ENCODE measurements around the gene ATP8A2. TPM values are rescaled to one million over a fixed set of nuclear protein-coding genes. Genes with fewer than 3 reads are reported as not detected.
"Not testable (repeated sequence)": the region's sequence is repeated elsewhere in the genome, so short reads cannot be mapped to it uniquely, and the experiment has no call there.

The ATP8A2 gene
- polyA plus RNA-seq, 6 donors from 2014 or later: 0.03 TPM; not detected in 5

DNA sequence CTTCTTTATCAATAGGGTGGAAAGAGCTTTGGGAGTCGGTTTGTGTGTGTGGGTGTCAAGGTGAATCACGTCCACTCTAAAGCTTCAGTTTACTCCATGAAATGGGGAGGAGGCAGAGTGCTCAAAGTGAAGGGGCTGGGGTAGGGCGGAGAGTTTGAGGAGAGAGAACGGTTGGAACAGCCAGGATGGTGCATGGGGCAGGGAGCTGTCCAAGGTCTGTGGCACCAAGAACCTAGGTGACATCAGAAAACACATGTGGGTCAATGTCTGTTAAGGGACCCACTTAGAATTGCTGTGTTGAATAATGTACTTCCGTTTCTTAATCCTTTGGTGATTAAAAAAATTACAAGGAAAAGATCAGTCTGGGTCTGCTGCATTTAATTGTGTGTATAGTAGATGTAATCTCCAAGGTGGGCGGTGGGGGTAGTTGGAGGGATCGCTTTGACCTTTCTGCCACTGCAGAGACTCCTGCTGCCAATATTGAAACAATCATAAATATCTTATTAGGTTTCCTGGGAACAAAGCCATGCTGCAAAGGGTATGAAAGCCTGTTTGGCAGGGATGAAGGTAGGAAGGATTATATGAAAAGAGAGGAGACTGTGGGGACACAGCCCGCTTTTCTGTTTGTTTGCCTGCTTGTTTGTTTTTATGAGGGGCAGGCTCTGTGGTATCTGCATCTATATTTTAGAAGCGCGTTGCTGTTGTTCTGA lies 122.3 kb downstream of the ATP8A2 start:
- Mint-ChIP-seq H3K4me3 (no peak overlapping the region), H3K9me3 (peaks cover 0 to 5% (median 2%) of the 10 kb centered on the region in 7 donors), H3K27ac (no peak overlapping the region), H3K36me3 (no peaks in the 10 kb centered on the region), H3K27me3 (peaks cover 8 to 32% (median 20%) of the 10 kb centered on the region in 3 donors), H3K4me1 (no peaks in the 10 kb centered on the region)
- no peak for ATAC-seq (ENCODE audit: low read depth in 2 of 2)
- DNase-seq: no peak

DNA sequence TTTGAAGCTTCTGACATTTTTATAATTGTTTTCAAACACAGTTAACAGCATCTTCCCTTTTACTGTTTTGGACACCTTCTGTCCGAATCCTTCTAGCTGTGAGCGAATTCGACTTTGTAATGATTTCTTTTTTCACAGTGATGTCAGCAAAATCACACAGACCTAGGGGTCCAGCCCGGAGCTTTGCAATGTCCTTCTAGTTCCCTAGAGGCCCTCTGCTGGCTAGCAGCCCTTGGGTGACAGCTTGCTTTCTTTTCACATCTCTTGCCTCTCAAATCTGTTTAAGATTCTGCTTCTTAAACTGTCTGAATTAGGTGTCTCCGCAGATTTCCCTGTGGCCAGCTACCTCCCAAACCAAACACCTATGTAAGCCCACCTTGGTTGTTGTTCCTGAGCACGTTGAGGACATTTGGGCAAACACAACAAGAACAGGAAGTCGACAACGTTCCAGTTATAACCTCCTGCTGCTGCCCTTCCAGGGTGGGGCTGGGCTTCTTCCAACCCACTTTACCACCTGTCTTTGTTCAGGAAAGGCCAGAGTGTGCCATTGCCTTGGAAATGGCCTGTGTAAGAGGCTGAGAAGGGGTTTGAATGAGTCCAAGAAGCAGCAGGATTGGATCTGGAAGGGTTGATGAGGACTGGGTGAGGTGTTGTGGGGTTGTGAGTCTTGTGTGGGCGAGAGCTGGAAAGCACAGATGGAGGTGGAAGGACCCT lies 123.1 kb downstream of the ATP8A2 start:
- DNase-seq (no peak), ATAC-seq (ENCODE audit: low read depth in 2 of 2) (no peak)
- H3K27me3 Mint-ChIP-seq: peaks cover 8 to 31% (median 12%) of the 10 kb centered on the region in 3 donors
- H3K9me3 Mint-ChIP-seq: peaks cover 0 to 5% (median 0%) of the 10 kb centered on the region in 7 donors
- no peaks in the 10 kb centered on the region for H3K36me3 Mint-ChIP-seq
- H3K27ac Mint-ChIP-seq: no peak overlapping the region
- no peaks in the 10 kb centered on the region for H3K4me1 Mint-ChIP-seq
- H3K4me3 Mint-ChIP-seq: no peak overlapping the region

GRCh38 chr13:25501231-25501630 lies 129.5 kb downstream of the ATP8A2 start:
- no peak overlapping the region for H3K27ac Mint-ChIP-seq
- H3K9me3 Mint-ChIP-seq: peaks cover 0 to 2% (median 0%) of the 10 kb centered on the region in 7 donors
- DNase-seq (no peak), ATAC-seq (ENCODE audit: low read depth in 2 of 2) (no peak)
- no peaks in the 10 kb centered on the region for H3K36me3 Mint-ChIP-seq
- peaks cover 0 to 14% (median 9%) of the 10 kb centered on the region in 3 donors for H3K27me3 Mint-ChIP-seq
- no peak overlapping the region for H3K4me3 Mint-ChIP-seq
- no peaks in the 10 kb centered on the region for H3K4me1 Mint-ChIP-seq

- ATAC-seq (ENCODE audit: low read depth in 2 of 2) (no peak), DNase-seq (no peak)
- Mint-ChIP-seq H3K4me3 (no peak overlapping the region), H3K4me1 (no peaks in the 10 kb centered on the region), H3K27me3 (peaks cover 4 to 14% (median 14%) of the 10 kb centered on the region in 3 donors), H3K27ac (no peak overlapping the region), H3K9me3 (peaks cover 0 to 3% (median 0%) of the 10 kb centered on the region in 7 donors), H3K36me3 (no peaks in the 10 kb centered on the region)
These were observed 130.3 kb downstream of the ATP8A2 start for GRCh38 chr13:25502031-25502430.

DNA sequence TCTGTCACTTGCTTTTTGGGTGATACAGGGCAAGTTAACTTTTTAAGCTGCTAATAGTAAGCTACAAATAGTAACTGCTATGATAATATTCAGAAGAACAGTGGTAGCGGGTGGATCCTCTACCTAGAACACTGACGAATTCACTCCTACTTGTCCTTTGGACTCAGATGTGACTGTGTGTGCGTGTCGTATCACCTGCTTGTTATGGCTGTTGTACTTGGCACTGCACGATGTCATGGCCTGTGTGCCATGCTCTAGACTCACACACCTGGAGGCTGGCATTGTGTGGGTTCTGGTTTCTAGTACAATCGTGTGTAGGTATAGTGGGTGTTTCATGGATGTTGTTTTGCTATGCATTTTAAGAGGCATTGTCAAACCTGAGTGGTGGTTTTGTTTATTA lies 130.8 kb downstream of the ATP8A2 start:
- H3K9me3 Mint-ChIP-seq: peaks cover 0 to 4% (median 0%) of the 10 kb centered on the region in 7 donors
- H3K27ac Mint-ChIP-seq: no peak overlapping the region
- peaks cover 6 to 18% (median 14%) of the 10 kb centered on the region in 3 donors for H3K27me3 Mint-ChIP-seq
- DNase-seq (no peak), ATAC-seq (ENCODE audit: low read depth in 2 of 2) (no peak)
- H3K4me3 Mint-ChIP-seq: no peak overlapping the region
- no peaks in the 10 kb centered on the region for H3K36me3 Mint-ChIP-seq
- no peaks in the 10 kb centered on the region for H3K4me1 Mint-ChIP-seq

DNA sequence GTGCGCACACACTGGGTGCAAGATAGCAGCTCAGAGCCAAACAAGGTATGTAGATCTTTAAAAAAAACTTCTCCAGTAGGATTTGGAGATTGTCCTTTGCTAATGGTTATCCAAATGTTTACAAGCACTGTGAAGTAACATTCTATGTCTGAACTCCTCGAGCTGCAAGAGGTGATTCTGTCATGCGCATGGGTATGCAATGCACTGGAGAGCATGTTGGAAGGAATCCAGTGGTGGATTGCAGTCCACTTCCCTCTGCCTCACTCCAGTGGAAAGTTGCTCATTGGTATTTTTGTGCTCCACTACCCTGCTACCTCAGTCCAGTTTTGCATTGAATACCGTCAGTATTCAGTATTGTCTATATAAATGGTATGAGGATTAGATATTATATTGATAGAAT lies 132.1 kb downstream of the ATP8A2 start:
- no peak for DNase-seq
- no peaks in the 10 kb centered on the region for H3K4me1 Mint-ChIP-seq
- H3K9me3 Mint-ChIP-seq: peaks cover 0 to 4% (median 0%) of the 10 kb centered on the region in 7 donors
- H3K36me3 Mint-ChIP-seq: no peaks in the 10 kb centered on the region
- no peak overlapping the region for H3K27ac Mint-ChIP-seq
- ATAC-seq (ENCODE audit: low read depth in 2 of 2): no peak
- H3K27me3 Mint-ChIP-seq: peaks cover 6 to 18% (median 13%) of the 10 kb centered on the region in 3 donors
- no peak overlapping the region for H3K4me3 Mint-ChIP-seq

GRCh38 chr13:25507841-25508240 lies 136.1 kb downstream of the ATP8A2 start:
- no peak for DNase-seq
- Mint-ChIP-seq H3K4me3 (no peak overlapping the region), H3K36me3 (peaks cover 0 to 4% of the 10 kb centered on the region in 2 donors), H3K9me3 (peaks cover 3 to 19% (median 9%) of the 10 kb centered on the region in 7 donors), H3K4me1 (no peaks in the 10 kb centered on the region), H3K27me3 (peaks cover 4 to 9% (median 6%) of the 10 kb centered on the region in 3 donors), H3K27ac (no peak overlapping the region)
- ATAC-seq (ENCODE audit: low read depth in 2 of 2): no peak

- not testable (repeated sequence) for H3K27me3 Mint-ChIP-seq; H3K4me1 Mint-ChIP-seq; H3K4me3 Mint-ChIP-seq; ATAC-seq (ENCODE audit: low read depth in 2 of 2); H3K36me3 Mint-ChIP-seq; DNase-seq; H3K27ac Mint-ChIP-seq
- peaks cover 9 to 28% (median 23%) of the 10 kb centered on the region in 7 donors for H3K9me3 Mint-ChIP-seq
These were observed 141.3 kb downstream of the ATP8A2 start for GRCh38 chr13:25513060-25513459.

DNA sequence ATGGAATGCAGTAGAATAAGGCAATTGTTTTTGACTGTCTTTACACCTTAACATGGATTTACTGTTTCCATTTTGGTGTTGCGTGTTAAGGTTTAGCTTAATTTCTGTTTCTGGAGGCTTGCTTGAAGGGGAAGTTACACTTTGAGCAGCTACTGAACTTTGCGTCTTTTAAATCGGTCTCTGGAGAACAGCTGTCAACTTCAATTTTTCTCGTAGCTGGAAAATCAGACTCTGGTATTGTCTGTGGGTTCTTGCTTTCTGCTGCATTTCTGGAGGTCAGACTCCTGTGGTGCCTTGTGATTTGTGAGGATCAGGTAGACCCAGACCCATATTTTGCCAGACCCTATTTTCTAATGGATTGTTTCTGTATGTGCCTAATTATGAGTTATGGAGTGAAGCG lies 146.7 kb downstream of the ATP8A2 start:
- no peak for ATAC-seq (ENCODE audit: low read depth in 2 of 2)
- peaks cover 5 to 21% (median 12%) of the 10 kb centered on the region in 7 donors for H3K9me3 Mint-ChIP-seq
- no peaks in the 10 kb centered on the region for H3K36me3 Mint-ChIP-seq
- DNase-seq: no peak
- peaks cover 0 to 13% (median 3%) of the 10 kb centered on the region in 3 donors for H3K27me3 Mint-ChIP-seq
- H3K4me3 Mint-ChIP-seq: no peak overlapping the region
- peaks cover 0 to 3% (median 0%) of the 10 kb centered on the region in 3 donors for H3K4me1 Mint-ChIP-seq
- H3K27ac Mint-ChIP-seq: no peak overlapping the region

DNA sequence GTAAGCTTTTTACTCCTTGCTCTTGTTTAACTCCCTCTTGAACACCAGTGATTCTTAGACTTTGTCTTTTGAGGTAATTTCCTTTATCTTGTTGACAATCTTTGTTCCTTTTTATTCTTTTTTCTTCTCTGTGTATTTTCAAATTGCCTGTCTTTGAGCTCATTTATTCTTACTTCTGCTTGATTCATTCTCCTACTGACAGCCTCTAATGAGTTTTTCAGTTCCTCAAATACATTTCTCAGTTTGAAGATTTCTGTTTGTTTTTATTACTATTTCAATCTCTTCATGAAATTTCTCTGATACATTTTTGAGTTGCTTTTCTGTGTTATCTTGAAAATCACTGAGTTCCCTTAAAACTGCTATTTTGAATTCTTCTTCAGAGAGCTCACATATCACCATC lies 154.1 kb downstream of the ATP8A2 start:
- no peak for ATAC-seq (ENCODE audit: low read depth in 2 of 2)
- no peak overlapping the region for H3K27ac Mint-ChIP-seq
- peaks cover 7 to 8% of the 10 kb centered on the region in 2 donors for H3K36me3 Mint-ChIP-seq
- no peak for DNase-seq
- H3K4me3 Mint-ChIP-seq: no peak overlapping the region
- peaks cover 4 to 8% (median 5%) of the 10 kb centered on the region in 3 donors for H3K27me3 Mint-ChIP-seq
- no peaks in the 10 kb centered on the region for H3K4me1 Mint-ChIP-seq
- H3K9me3 Mint-ChIP-seq: peaks cover 12 to 56% (median 24%) of the 10 kb centered on the region in 7 donors

DNA sequence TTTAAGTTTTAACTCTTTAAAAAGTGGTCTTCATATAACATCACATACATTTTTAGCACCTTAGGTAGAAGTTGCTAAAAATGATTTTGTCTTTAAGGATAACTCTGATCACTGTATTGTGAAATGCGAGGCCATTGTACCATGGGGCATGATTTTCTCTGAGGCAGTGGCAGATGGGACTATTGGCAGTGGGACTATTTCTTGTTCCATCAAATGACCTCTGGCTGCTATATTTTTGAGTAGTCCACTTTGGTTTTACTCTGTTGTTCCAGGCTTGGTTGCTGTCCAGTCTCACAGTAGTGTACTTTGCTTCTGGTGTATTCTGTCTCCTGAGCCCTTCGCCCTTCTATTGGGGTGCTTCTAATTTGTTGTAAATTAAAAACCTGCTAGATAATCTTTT lies 156.5 kb downstream of the ATP8A2 start:
- no peaks in the 10 kb centered on the region for H3K4me1 Mint-ChIP-seq
- DNase-seq (no peak), ATAC-seq (ENCODE audit: low read depth in 2 of 2) (no peak)
- H3K27me3 Mint-ChIP-seq: peaks cover 0 to 8% (median 4%) of the 10 kb centered on the region in 3 donors
- no peak overlapping the region for H3K4me3 Mint-ChIP-seq
- H3K27ac Mint-ChIP-seq: no peak overlapping the region
- H3K9me3 Mint-ChIP-seq: peaks cover 9 to 48% (median 21%) of the 10 kb centered on the region in 7 donors
- H3K36me3 Mint-ChIP-seq: peaks cover 7 to 8% of the 10 kb centered on the region in 2 donors

DNA sequence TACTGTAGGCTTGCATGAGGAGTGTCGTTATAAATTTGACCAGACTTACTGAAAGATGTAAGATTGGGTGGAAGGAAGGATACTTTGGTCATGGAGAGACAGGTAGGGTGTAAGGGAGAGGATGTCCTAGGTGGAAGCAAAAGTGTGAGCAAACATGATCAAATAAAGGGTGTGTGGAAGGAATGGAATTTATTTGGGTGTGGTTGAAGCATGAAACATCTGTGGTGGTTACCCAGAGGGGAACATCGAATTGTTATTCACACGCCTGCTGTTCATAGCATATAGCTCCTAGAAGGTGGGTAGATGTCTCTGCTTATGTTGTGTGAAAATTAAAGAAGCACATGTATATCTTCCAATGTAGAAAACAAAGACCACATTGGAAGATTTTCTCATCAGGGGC lies 157.7 kb downstream of the ATP8A2 start:
- no peak overlapping the region for H3K27ac Mint-ChIP-seq

DNA sequence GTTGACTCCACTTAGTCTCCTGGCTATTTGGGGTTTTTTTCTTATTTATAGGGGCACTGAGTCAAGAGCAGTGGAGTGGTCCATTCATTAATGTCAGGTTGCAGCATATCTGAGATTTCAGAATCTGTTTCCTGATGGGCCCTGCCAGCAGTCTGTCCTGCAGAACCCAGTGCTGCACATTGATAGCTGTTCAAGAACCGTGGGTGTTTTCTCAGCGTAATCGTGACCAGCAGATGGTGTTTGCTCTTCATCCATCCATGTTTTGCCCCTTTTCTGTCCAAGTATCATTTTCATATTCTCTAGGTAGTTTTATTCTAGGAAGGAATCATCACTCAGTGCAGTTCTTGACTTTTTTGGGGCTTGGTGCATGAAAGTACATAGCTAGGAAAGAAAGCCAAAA lies 166.5 kb downstream of the ATP8A2 start:
- no peak overlapping the region for H3K27ac Mint-ChIP-seq
- no peaks in the 10 kb centered on the region for H3K36me3 Mint-ChIP-seq
- H3K9me3 Mint-ChIP-seq: no peaks in the 10 kb centered on the region
- H3K4me3 Mint-ChIP-seq: no peak overlapping the region
- H3K27me3 Mint-ChIP-seq: peaks cover 0 to 9% (median 4%) of the 10 kb centered on the region in 3 donors
- DNase-seq (no peak), ATAC-seq (ENCODE audit: low read depth in 2 of 2) (no peak)
- no peaks in the 10 kb centered on the region for H3K4me1 Mint-ChIP-seq

More for the DNA sequence above, 157.7 kb downstream of the ATP8A2 start:
- DNase-seq (no peak), ATAC-seq (ENCODE audit: low read depth in 2 of 2) (no peak)
- H3K4me1 Mint-ChIP-seq: no peaks in the 10 kb centered on the region
- no peak overlapping the region for H3K4me3 Mint-ChIP-seq
- H3K27me3 Mint-ChIP-seq: peaks cover 4 to 8% (median 4%) of the 10 kb centered on the region in 3 donors
- peaks cover 9 to 36% (median 17%) of the 10 kb centered on the region in 7 donors for H3K9me3 Mint-ChIP-seq
- peaks cover 7 to 8% of the 10 kb centered on the region in 2 donors for H3K36me3 Mint-ChIP-seq

Measured in naive B cell (primary cell).